SK-N-MC (cell line): ENCODE measurements around the gene MIX23.

Experiments
- EZH2 ChIP-seq: fragments of 200-600 bp; sonication (generic); IDR thresholded peaks from one replicate; pipeline ENCODE4 v1.6.1; 2017; ENCODE audit warnings: antibody characterized with exemption
- FOXP2 ChIP-seq: optimal IDR thresholded peaks from 2 replicates; pipeline ENCODE3; 2011; ENCODE audit warnings: mild to moderate bottlenecking, moderate library complexity; ENCODE audit not compliant: insufficient read depth; ENCODE audit errors: extremely low read length, control extremely low read depth

DNA sequence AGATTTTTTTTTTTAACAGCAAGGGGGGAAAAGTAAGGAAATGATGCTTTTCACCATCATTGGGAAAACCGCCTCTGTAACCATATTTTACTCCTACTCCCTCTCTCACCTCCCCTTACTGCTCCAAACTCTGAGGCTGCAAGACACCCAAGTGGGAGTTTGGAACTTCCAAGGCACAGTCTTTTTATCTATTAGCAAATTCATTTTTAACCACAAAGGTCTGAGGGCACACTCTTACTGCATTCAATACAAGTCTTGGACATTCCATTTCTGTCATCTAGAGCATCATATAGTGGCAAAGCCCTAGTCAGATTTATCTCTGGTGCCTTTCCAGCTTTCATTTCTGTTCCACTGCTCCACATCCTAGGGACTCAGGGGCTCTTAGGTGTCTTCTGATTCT, 14.2 kb upstream of the MIX23 start:
- TF ChIP-seq EZH2: no peak
- no peak for TF ChIP-seq FOXP2
